PC-9 (cell line): ENCODE results near the gene PLXNA3. TPM values are rescaled to one million over a fixed set of nuclear protein-coding genes. Genes with fewer than 3 reads are reported as not detected.

Experiments used
- BruUV-seq: library from RNA; stranded (reverse); fragments of 400-500 nt; replicated peaks from 2 replicates; lab custom pipeline; 2021; lab: Mats Ljungman, UMichigan
- CTCF ChIA-PET: fragments of 300-600 bp; sonication (Branson Sonifier 250); formaldehyde crosslinking; loops from one replicate; lab custom pipeline; 2022; ENCODE audit warnings: antibody characterized with exemption; lab: Charles Lee
- POLR2A ChIA-PET: fragments of 300-600 bp; sonication (Branson Sonifier 250); formaldehyde crosslinking; loops from one replicate; lab custom pipeline; 2022; ENCODE audit warnings: antibody characterized with exemption; ENCODE audit not compliant: unreplicated experiment; lab: Charles Lee
- DNase-seq, 2 experiments: peaks; one replicate each; pipeline versions ENCODE4 v3.0.0 to v3.0.0-alpha.2; 2015 to 2022; ENCODE audit warnings: mixed read lengths in 1 of 2
- H2AFZ ChIP-seq: fragments of 200-600 bp; sonication (generic); 2 replicates; pipeline ENCODE4 v1.8.1; 2017; ENCODE audit warnings: antibody characterized with exemption
- H3F3A ChIP-seq: fragments of 200-600 bp; sonication (generic); 2 replicates; pipeline ENCODE4 v1.8.1; 2017; ENCODE audit warnings: antibody characterized with exemption, mild to moderate bottlenecking, low read depth; ENCODE audit not compliant: insufficient read depth
- H3K27ac ChIP-seq: fragments of 200-600 bp; sonication (generic); 2 replicates; pipeline ENCODE4 v1.6.1; 2016; ENCODE audit warnings: mixed run types
- H3K27me3 ChIP-seq: fragments of 200-600 bp; sonication (generic); 2 replicates; pipeline ENCODE4 v1.6.1; 2016; ENCODE audit warnings: low read depth, mixed run types; ENCODE audit not compliant: insufficient read depth
- H3K36me3 ChIP-seq: fragments of 200-600 bp; sonication (generic); 2 replicates; pipeline ENCODE4 v1.6.1; 2016; ENCODE audit warnings: low read depth, mixed run types
- H3K4me1 ChIP-seq: fragments of 200-600 bp; sonication (generic); replicated peaks from 2 replicates; pipeline ENCODE4 v1.6.1; 2016; ENCODE audit warnings: mixed run types; ENCODE audit not compliant: insufficient read depth
- H3K4me2 ChIP-seq: fragments of 200-600 bp; sonication (generic); 2 replicates; pipeline ENCODE4 v1.6.1; 2017; ENCODE audit warnings: mixed run types
- H3K4me3 ChIP-seq: fragments of 200-600 bp; sonication (generic); 2 replicates; pipeline ENCODE4 v1.6.1; 2016; ENCODE audit warnings: mixed run types
- H3K79me2 ChIP-seq: fragments of 200-600 bp; sonication (generic); 2 replicates; pipeline ENCODE4 v1.6.1; 2017; ENCODE audit warnings: low read depth, mixed run types
- H3K9me2 ChIP-seq: fragments of 200-600 bp; sonication (generic); 2 replicates; pipeline ENCODE4 v1.8.1; 2017; ENCODE audit warnings: mild to moderate bottlenecking; ENCODE audit not compliant: insufficient read depth
- H3K9me3 ChIP-seq: fragments of 200-600 bp; sonication (generic); 2 replicates; pipeline ENCODE4 v1.8.1; 2016; ENCODE audit warnings: low read depth; ENCODE audit not compliant: insufficient read depth
- H4K20me1 ChIP-seq: fragments of 200-600 bp; sonication (generic); 2 replicates; pipeline ENCODE4 v1.8.1; 2017; ENCODE audit not compliant: insufficient read depth
- CTCF ChIP-seq: fragments of 200-600 bp; sonication (generic); conservative IDR thresholded peaks from 2 replicates; pipeline ENCODE4 v1.6.1; 2017; ENCODE audit warnings: mixed run types, antibody characterized with exemption, mild to moderate bottlenecking, moderate library complexity
- EZH2 ChIP-seq: fragments of 200-600 bp; sonication (generic); IDR thresholded peaks from 2 replicates; pipeline ENCODE4 v1.8.0; 2017; ENCODE audit warnings: antibody characterized with exemption, low read depth
- intact Hi-C: fragments of 100-400 bp; cut with micrococcal nuclease; formaldehyde crosslinking; loops from one replicate; pipeline ENCODE4 v1.10.0; 2022; ENCODE audit not compliant: unreplicated experiment
- total RNA-seq: library from RNA; stranded (reverse); gene quantifications from 2 replicates; pipeline ENCODE4 v1.2.3, GENCODE V29; 2021

Gene PLXNA3
- total RNA-seq, 1 experiment from 2014 or later: 124 TPM

GRCh38 chrX:154433605-154434004 is 24.5 kb upstream of the PLXNA3 start:
- ChIA-PET CTCF (no interaction called here), POLR2A (no interaction called here)
- H4K20me1 ChIP-seq: no peaks in the 10 kb centered on the region
- H3K9me2 ChIP-seq: no peaks in the 10 kb centered on the region
- no TSS peak for BruUV-seq
- H3K9me3 ChIP-seq: no peaks in the 10 kb centered on the region
- no peak overlapping the region for H3K4me2 ChIP-seq
- H3K4me1 ChIP-seq: peaks cover 13% of the 10 kb centered on the region
- TF ChIP-seq CTCF (no peak), EZH2 (no peak)
- no peaks in the 10 kb centered on the region for H3K36me3 ChIP-seq
- peaks cover 30% of the 10 kb centered on the region for H3K79me2 ChIP-seq
- DNase-seq: no peak
- H3K27ac ChIP-seq: no peak overlapping the region
- H3K27me3 ChIP-seq: no peaks in the 10 kb centered on the region
- intact Hi-C loops: no loop called here
- H3K4me3 ChIP-seq: no peak overlapping the region
- H2AFZ ChIP-seq: no peak overlapping the region
- no peaks in the 10 kb centered on the region; the same call in 1 of the 2 replicates for H3F3A ChIP-seq

- TF ChIP-seq EZH2: no peak
- no peak for TF ChIP-seq CTCF
- intact Hi-C loops: no loop called here
- no peak overlapping the region for H3K4me2 ChIP-seq
- no peaks in the 10 kb centered on the region; the same call in 1 of the 2 replicates for H3F3A ChIP-seq
- H3K9me3 ChIP-seq: no peaks in the 10 kb centered on the region
- H4K20me1 ChIP-seq: no peaks in the 10 kb centered on the region
- ChIA-PET CTCF (no interaction called here), POLR2A (interaction anchor here (0.5 kb wide), 1 partner anchor 1798 kb away, joined by 3 read pairs; no protein-coding TSS in a partner anchor)
- H3K4me3 ChIP-seq: no peak overlapping the region
- no peak overlapping the region for H2AFZ ChIP-seq
- peaks cover 24% of the 10 kb centered on the region for H3K79me2 ChIP-seq
- H3K9me2 ChIP-seq: no peaks in the 10 kb centered on the region
- no TSS peak for BruUV-seq
- H3K4me1 ChIP-seq: peaks cover 10% of the 10 kb centered on the region
- no peak for DNase-seq
- H3K36me3 ChIP-seq: no peaks in the 10 kb centered on the region
- H3K27ac ChIP-seq: no peak overlapping the region
- no peaks in the 10 kb centered on the region for H3K27me3 ChIP-seq
Observed at GRCh38 chrX:154434394-154435168, 23.5 kb upstream of the PLXNA3 start.

- intact Hi-C loops: no loop called here
- BruUV-seq: no TSS peak
- no peak for DNase-seq
- Histone ChIP-seq H3K4me2 (no peak overlapping the region), H3K4me3 (no peak overlapping the region), H4K20me1 (no peaks in the 10 kb centered on the region), H3K4me1 (peaks cover 7% of the 10 kb centered on the region; the same call in 1 of the 2 replicates), H3K9me2 (no peaks in the 10 kb centered on the region), H3K27ac (no peak overlapping the region), H3K36me3 (no peaks in the 10 kb centered on the region), H3K79me2 (peaks cover 20% of the 10 kb centered on the region), H3F3A (no peaks in the 10 kb centered on the region; the same call in 1 of the 2 replicates), H2AFZ (no peak overlapping the region), H3K27me3 (no peaks in the 10 kb centered on the region), H3K9me3 (no peaks in the 10 kb centered on the region)
- ChIA-PET CTCF (no interaction called here), POLR2A (no interaction called here)
- TF ChIP-seq CTCF (no peak), EZH2 (no peak)
Observed at GRCh38 chrX:154435171-154435733, 22.8 kb upstream of the PLXNA3 start.
